GM19468 (cell line): ENCODE measurements around the gene TDRD12.
"Not testable (repeated sequence)": the region's sequence is repeated elsewhere in the genome, so short reads cannot be mapped to it uniquely, and the experiment has no call there.

Experiments used
- ATAC-seq: cut with Tn5 transposase; IDR thresholded peaks from one replicate; pipeline ENCODE4 v1.9.1; 2021; ENCODE audit warnings: mild to moderate bottlenecking, moderate library complexity, moderate number of reproducible peaks; ENCODE audit not compliant: unreplicated experiment; ENCODE audit errors: extremely low read depth

The TDRD12 gene

GRCh38 chr19:32863841-32864240, 144.3 kb downstream of the TDRD12 start:
- ATAC-seq = no peak

GRCh38 chr19:32864318-32865007, 144.9 kb downstream of the TDRD12 start:
- no peak for ATAC-seq

GRCh38 chr19:32865326-32865725, 145.8 kb downstream of the TDRD12 start:
- ATAC-seq = no peak

GRCh38 chr19:32866061-32866460, 146.5 kb downstream of the TDRD12 start:
- ATAC-seq = no peak

GRCh38 chr19:32866564-32867265, 147.1 kb downstream of the TDRD12 start:
- ATAC-seq = no peak

- not testable (repeated sequence) for ATAC-seq
Observed at GRCh38 chr19:32867436-32867835, 147.9 kb downstream of the TDRD12 start.

- ATAC-seq = no peak
Observed at GRCh38 chr19:32868206-32868950, 148.8 kb downstream of the TDRD12 start.

- ATAC-seq = no peak
Observed at GRCh38 chr19:32869369-32869965, 149.9 kb downstream of the TDRD12 start, which contains the start of gene SLC7A9. Gene SLC7A9 (minus strand): TSS chr19:32869767. CDS start chr19:32868534, 1,233 bp downstream.

GRCh38 chr19:32869966-32870573, 150.5 kb downstream of the TDRD12 start:
- no peak for ATAC-seq

- ATAC-seq = no peak
Observed at GRCh38 chr19:32870981-32871451, 151.4 kb downstream of the TDRD12 start.

- ATAC-seq = no peak
Observed at GRCh38 chr19:32872391-32872790, 152.8 kb downstream of the TDRD12 start.

- ATAC-seq = no peak
Observed at GRCh38 chr19:32873247-32873959, 153.8 kb downstream of the TDRD12 start.

- ATAC-seq = no peak
Observed at GRCh38 chr19:32874605-32875004, 155.0 kb downstream of the TDRD12 start.

- ATAC-seq = no peak
Observed at GRCh38 chr19:32875428-32875827, 155.9 kb downstream of the TDRD12 start.

- ATAC-seq = no peak
Observed at GRCh38 chr19:32876236-32876918, 156.8 kb downstream of the TDRD12 start.

GRCh38 chr19:32876919-32877285, 157.3 kb downstream of the TDRD12 start:
- ATAC-seq = no peak
